ENCODE results near the gene NPHP1.
"Not testable (repeated sequence)": the region's sequence is repeated elsewhere in the genome, so short reads cannot be mapped to it uniquely, and the experiment has no call there.

Gene NPHP1

DNA sequence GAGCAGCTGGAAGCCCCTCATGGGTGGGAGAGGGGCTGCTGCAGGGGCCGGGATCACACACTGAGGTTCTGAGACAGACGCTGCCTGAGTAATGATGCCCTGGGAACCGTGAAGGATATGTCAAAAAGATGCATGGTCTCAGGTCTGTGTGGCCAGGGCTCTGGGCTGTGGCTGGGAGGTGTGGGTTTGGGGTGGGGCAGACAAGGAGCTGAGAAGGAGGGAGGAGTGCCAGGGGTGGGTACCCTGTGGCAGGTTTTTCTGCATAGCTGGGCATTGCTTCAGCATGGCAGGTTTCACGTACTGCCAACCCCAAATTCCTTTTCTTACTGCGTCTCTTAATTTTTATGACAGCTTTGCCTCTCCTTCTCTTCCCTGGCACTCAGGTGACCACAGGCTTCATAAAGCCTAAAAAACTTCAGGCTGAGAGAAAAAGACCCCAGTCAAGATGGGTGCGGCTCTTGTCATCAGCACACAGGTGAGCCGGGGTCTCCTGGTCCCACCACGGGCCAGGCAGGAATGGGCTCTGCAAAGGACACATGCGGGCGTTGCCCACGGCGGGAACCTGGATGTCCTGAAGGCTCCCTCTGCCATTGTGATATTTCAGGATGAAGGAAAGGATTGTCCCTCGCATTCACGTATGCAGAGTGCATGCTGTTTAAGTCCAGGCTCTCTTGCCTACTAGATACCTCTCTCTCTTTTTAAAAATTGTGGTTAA, 107.2 kb downstream of the NPHP1 start:
- Histone ChIP-seq H3K9me3 (ENCODE audit: insufficient read depth, low read depth, low read length) (no peaks in the 10 kb centered on the region), H3F3A (ENCODE audit: low read depth) (no peaks in the 10 kb centered on the region), H3K79me2 (ENCODE audit: insufficient read depth, low read length) (no peaks in the 10 kb centered on the region), H3K4me1 (ENCODE audit: insufficient read depth, low read length, poor library complexity, severe bottlenecking) (peaks cover 28% of the 10 kb centered on the region), H3K9me2 (replicated peaks; ENCODE audit: low read depth, low read length) (no peaks in the 10 kb centered on the region), H3K4me2 (ENCODE audit: low read depth, low read length, poor library complexity, severe bottlenecking) (no peak overlapping the region), H3K9ac (ENCODE audit: low read depth, low read length, poor library complexity, severe bottlenecking) (no peak overlapping the region), H3K27me3 (ENCODE audit: insufficient read depth, low read length, poor library complexity, severe bottlenecking) (no peaks in the 10 kb centered on the region), H3K36me3 (ENCODE audit: insufficient read depth, low read length) (no peaks in the 10 kb centered on the region), H4K20me1 (ENCODE audit: insufficient read depth, low read length, poor library complexity, severe bottlenecking) (no peaks in the 10 kb centered on the region), H3K4me3 (ENCODE audit: low read length, poor library complexity, severe bottlenecking) (no peak overlapping the region), H2AFZ (ENCODE audit: low read length) (no peak overlapping the region)
- no peak for TF ChIP-seq EZH2phosphoT487 (IDR thresholded peaks at IDR 0.05; ENCODE audit: borderline replicate concordance)
- TF ChIP-seq, protein P1, sequence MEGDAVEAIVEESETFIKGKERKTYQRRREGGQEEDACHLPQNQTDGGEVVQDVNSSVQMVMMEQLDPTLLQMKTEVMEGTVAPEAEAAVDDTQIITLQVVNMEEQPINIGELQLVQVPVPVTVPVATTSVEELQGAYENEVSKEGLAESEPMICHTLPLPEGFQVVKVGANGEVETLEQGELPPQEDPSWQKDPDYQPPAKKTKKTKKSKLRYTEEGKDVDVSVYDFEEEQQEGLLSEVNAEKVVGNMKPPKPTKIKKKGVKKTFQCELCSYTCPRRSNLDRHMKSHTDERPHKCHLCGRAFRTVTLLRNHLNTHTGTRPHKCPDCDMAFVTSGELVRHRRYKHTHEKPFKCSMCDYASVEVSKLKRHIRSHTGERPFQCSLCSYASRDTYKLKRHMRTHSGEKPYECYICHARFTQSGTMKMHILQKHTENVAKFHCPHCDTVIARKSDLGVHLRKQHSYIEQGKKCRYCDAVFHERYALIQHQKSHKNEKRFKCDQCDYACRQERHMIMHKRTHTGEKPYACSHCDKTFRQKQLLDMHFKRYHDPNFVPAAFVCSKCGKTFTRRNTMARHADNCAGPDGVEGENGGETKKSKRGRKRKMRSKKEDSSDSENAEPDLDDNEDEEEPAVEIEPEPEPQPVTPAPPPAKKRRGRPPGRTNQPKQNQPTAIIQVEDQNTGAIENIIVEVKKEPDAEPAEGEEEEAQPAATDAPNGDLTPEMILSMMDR (conservative IDR thresholded peaks at IDR 0.05; ENCODE audit: low read length), result no peak

DNA sequence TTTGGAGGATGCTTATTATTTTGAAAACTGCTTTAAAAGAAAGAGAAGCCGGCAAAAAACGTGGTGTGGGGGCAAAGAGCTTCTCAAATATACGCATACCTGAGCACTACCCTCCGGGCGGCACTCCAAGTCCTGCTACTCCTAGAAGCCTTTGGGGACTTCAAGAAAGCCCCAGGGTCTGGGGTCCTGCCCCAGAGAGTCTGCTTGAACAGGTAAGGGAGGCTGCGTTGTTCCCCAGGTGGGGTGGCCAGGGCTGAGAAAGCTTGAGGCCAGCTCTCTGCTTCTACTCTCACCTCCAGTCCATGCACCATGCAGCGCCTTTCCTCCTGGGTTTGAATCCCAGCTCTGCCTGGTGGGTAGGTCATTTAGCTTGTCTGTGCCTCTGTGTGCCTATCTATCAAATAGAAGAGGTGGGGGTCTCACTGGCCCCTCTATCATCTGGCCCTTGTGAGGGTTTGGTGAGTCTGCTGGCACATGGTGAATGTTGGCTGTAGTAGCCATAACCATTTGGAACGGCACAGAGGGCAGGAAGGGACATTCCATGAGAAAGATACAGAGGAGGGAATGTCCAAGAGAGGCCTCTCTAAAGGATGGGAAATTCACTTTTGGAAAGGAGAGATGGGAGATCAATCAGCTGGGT, 108.7 kb downstream of the NPHP1 start:
- Histone ChIP-seq H3K4me3 (ENCODE audit: low read length, poor library complexity, severe bottlenecking) (no peak overlapping the region), H3K9ac (ENCODE audit: low read depth, low read length, poor library complexity, severe bottlenecking) (no peak overlapping the region), H3K4me2 (ENCODE audit: low read depth, low read length, poor library complexity, severe bottlenecking) (no peak overlapping the region), H3K27me3 (ENCODE audit: insufficient read depth, low read length, poor library complexity, severe bottlenecking) (no peaks in the 10 kb centered on the region), H2AFZ (ENCODE audit: low read length) (no peak overlapping the region), H3K4me1 (ENCODE audit: insufficient read depth, low read length, poor library complexity, severe bottlenecking) (peaks cover 19% of the 10 kb centered on the region), H3K9me3 (ENCODE audit: insufficient read depth, low read depth, low read length) (no peaks in the 10 kb centered on the region), H3K36me3 (ENCODE audit: insufficient read depth, low read length) (no peaks in the 10 kb centered on the region), H3F3A (ENCODE audit: low read depth) (no peaks in the 10 kb centered on the region), H4K20me1 (ENCODE audit: insufficient read depth, low read length, poor library complexity, severe bottlenecking) (no peaks in the 10 kb centered on the region), H3K9me2 (replicated peaks; ENCODE audit: low read depth, low read length) (no peaks in the 10 kb centered on the region), H3K79me2 (ENCODE audit: insufficient read depth, low read length) (no peaks in the 10 kb centered on the region)
- no peak for TF ChIP-seq EZH2phosphoT487 (IDR thresholded peaks at IDR 0.05; ENCODE audit: borderline replicate concordance)
- TF ChIP-seq, protein P1 (conservative IDR thresholded peaks at IDR 0.05; ENCODE audit: low read length), result no peak

DNA sequence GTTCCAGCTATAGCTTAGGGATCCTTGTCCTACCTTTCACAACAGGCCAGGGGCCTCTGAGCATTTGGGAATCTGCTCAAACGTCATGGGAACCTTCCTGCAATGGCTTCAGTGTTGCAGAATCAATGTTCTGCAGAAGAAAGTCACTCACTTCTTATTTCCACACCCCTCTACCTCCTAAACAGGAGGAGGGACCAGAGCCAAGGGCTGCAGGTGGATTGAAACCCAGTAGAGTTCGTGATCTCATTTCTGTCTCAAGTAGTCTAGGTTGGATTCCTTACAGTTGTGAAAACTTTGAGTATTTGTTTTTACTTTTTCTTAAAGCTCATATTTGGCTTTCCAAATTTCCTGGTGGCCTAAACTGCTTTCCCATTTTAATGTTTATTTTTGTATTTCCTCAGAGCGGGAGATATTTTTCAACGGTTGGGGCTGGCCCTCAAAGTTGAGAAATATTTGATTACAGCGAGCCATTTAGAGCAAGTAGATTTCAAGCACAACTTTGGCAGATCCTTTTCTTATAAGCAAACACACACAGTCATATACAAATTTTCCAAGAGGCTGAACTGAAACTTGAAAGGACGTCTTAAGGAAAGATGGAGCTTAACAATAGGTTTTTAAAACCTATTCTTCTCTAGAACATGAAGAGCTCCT, 109.8 kb downstream of the NPHP1 start:
- not testable (repeated sequence) for H3K9me2 ChIP-seq (replicated peaks; ENCODE audit: low read depth, low read length); H3K36me3 ChIP-seq (ENCODE audit: insufficient read depth, low read length); H2AFZ ChIP-seq (ENCODE audit: low read length); H3K4me2 ChIP-seq (ENCODE audit: low read depth, low read length, poor library complexity, severe bottlenecking); H3K4me1 ChIP-seq (ENCODE audit: insufficient read depth, low read length, poor library complexity, severe bottlenecking); H4K20me1 ChIP-seq (ENCODE audit: insufficient read depth, low read length, poor library complexity, severe bottlenecking); H3K4me3 ChIP-seq (ENCODE audit: low read length, poor library complexity, severe bottlenecking); H3K9ac ChIP-seq (ENCODE audit: low read depth, low read length, poor library complexity, severe bottlenecking); H3K27me3 ChIP-seq (ENCODE audit: insufficient read depth, low read length, poor library complexity, severe bottlenecking); H3K9me3 ChIP-seq (ENCODE audit: insufficient read depth, low read depth, low read length); H3K79me2 ChIP-seq (ENCODE audit: insufficient read depth, low read length); H3F3A ChIP-seq (ENCODE audit: low read depth)

DNA sequence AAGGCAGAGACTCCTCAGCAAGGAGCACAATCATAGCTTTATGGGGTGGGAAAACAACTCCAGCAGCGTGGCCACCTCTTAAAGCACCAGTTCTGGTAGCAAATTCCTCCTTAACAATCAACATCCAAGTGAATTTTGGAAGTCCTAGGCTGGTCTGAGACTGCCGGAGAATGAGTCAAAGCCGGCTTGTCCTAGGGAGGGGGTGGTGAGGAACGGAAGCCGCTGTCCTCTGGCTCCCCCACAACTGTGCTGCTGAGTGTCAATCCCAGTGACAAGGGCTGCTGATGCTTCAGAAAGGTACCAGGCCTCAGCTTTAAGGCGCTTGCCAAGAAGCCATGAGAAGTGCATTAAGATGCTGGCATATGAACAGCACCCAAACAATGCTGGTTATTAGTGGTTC, 110.9 kb downstream of the NPHP1 start:
- not testable (repeated sequence) for H3K4me1 ChIP-seq (ENCODE audit: insufficient read depth, low read length, poor library complexity, severe bottlenecking)

DNA sequence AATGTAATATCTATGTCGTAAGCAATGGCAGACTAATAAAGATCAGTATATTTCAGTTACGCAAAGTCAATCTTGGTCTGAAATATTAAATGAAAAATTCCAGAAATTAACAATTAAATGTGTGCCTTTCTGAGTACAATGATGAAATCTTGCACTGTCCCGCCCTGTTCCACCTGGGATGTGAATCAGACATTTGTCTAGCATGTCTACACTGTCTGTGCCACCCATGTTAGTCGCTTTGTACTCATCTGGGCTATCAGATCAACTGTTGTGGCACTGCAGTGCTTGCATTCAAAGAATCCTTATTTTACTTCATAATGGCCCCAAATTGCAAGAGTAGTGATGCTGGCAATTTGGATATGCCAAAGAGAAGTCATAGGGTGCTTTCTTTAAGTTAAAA, 114.6 kb downstream of the NPHP1 start:
- H3K4me2 ChIP-seq (ENCODE audit: low read depth, low read length, poor library complexity, severe bottlenecking); H3K36me3 ChIP-seq (ENCODE audit: insufficient read depth, low read length); H3K9ac ChIP-seq (ENCODE audit: low read depth, low read length, poor library complexity, severe bottlenecking); H3K79me2 ChIP-seq (ENCODE audit: insufficient read depth, low read length); H3K4me3 ChIP-seq (ENCODE audit: low read length, poor library complexity, severe bottlenecking); H3K9me2 ChIP-seq (replicated peaks; ENCODE audit: low read depth, low read length); H3F3A ChIP-seq (ENCODE audit: low read depth); H3K9me3 ChIP-seq (ENCODE audit: insufficient read depth, low read depth, low read length); H3K27me3 ChIP-seq (ENCODE audit: insufficient read depth, low read length, poor library complexity, severe bottlenecking); H3K4me1 ChIP-seq (ENCODE audit: insufficient read depth, low read length, poor library complexity, severe bottlenecking); H4K20me1 ChIP-seq (ENCODE audit: insufficient read depth, low read length, poor library complexity, severe bottlenecking); H2AFZ ChIP-seq (ENCODE audit: low read length): not testable (repeated sequence)

More for the DNA sequence above, 110.9 kb downstream of the NPHP1 start:
- not testable (repeated sequence) for H3K9ac ChIP-seq (ENCODE audit: low read depth, low read length, poor library complexity, severe bottlenecking); H3K9me3 ChIP-seq (ENCODE audit: insufficient read depth, low read depth, low read length); H3K36me3 ChIP-seq (ENCODE audit: insufficient read depth, low read length); H3K79me2 ChIP-seq (ENCODE audit: insufficient read depth, low read length); H3F3A ChIP-seq (ENCODE audit: low read depth); H3K27me3 ChIP-seq (ENCODE audit: insufficient read depth, low read length, poor library complexity, severe bottlenecking); H3K4me3 ChIP-seq (ENCODE audit: low read length, poor library complexity, severe bottlenecking); H3K4me2 ChIP-seq (ENCODE audit: low read depth, low read length, poor library complexity, severe bottlenecking); H3K9me2 ChIP-seq (replicated peaks; ENCODE audit: low read depth, low read length); H2AFZ ChIP-seq (ENCODE audit: low read length); H4K20me1 ChIP-seq (ENCODE audit: insufficient read depth, low read length, poor library complexity, severe bottlenecking)

DNA sequence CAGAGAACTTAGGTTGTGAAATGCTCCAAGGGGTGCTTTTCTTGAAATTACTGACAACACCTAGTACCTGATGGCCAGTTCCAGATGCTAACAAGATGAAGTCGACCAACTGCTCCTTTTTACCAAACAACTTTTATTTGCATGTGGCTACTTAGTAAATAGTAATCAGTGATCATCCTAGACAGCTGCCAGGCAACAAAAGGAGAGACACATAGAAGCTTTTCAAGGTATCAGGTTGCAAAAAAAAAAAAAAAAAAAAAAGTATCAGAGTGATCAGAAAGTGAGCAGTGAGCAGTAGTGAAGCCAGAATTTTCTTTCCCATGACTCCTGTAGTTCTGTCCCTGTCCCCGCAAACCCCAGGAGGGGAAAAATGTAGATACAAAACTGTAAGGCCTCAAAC, 121.1 kb downstream of the NPHP1 start:
- H3K9ac ChIP-seq (ENCODE audit: low read depth, low read length, poor library complexity, severe bottlenecking); H3K79me2 ChIP-seq (ENCODE audit: insufficient read depth, low read length); H3K4me1 ChIP-seq (ENCODE audit: insufficient read depth, low read length, poor library complexity, severe bottlenecking); H3K36me3 ChIP-seq (ENCODE audit: insufficient read depth, low read length); H3K4me3 ChIP-seq (ENCODE audit: low read length, poor library complexity, severe bottlenecking); H2AFZ ChIP-seq (ENCODE audit: low read length); H3K4me2 ChIP-seq (ENCODE audit: low read depth, low read length, poor library complexity, severe bottlenecking); H3K9me3 ChIP-seq (ENCODE audit: insufficient read depth, low read depth, low read length); H3F3A ChIP-seq (ENCODE audit: low read depth); H3K27me3 ChIP-seq (ENCODE audit: insufficient read depth, low read length, poor library complexity, severe bottlenecking); H4K20me1 ChIP-seq (ENCODE audit: insufficient read depth, low read length, poor library complexity, severe bottlenecking); H3K9me2 ChIP-seq (replicated peaks; ENCODE audit: low read depth, low read length): not testable (repeated sequence)
